Panc1 (cell line): Measurements from ENCODE around the gene SOX30. TPM values are rescaled to one million over a fixed set of nuclear protein-coding genes. Genes with fewer than 3 reads are reported as not detected.

Source experiments
- ATAC-seq: fragments of 200-7000 bp; cut with Tn5 transposase; 2 replicates; pipeline ENCODE4 v1.9.1; 2020; ENCODE audit warnings: mild to moderate bottlenecking, moderate library complexity
- BruUV-seq: library from RNA; stranded (reverse); fragments of 400-500 nt; replicated peaks from 2 replicates; lab custom pipeline; 2021; lab: Mats Ljungman, UMichigan
- CTCF ChIA-PET: fragments of 300-600 bp; sonication (Branson Sonifier 250); formaldehyde crosslinking; loops from one replicate; lab custom pipeline; 2022; ENCODE audit warnings: antibody characterized with exemption; lab: Charles Lee
- POLR2A ChIA-PET: fragments of 300-600 bp; sonication (Branson Sonifier 250); formaldehyde crosslinking; loops from one replicate; lab custom pipeline; 2022; ENCODE audit warnings: antibody characterized with exemption; lab: Charles Lee
- DNase-seq: peaks from one replicate; pipeline ENCODE4 v3.0.0-alpha.2; 2010; ENCODE audit warnings: low read depth, low spot score
- H3K27ac ChIP-seq: 2 replicates; pipeline ENCODE4 v1.5.1; 2011; ENCODE audit warnings: mild to moderate bottlenecking, low read length, inconsistent platforms
- H3K27me3 ChIP-seq: fragments of 200-500 bp; sonication (Bioruptor generic); 2 replicates; pipeline ENCODE4 v1.6.0; 2014; ENCODE audit warnings: low read length, inconsistent platforms; ENCODE audit not compliant: control insufficient read depth, insufficient read depth
- H3K36me3 ChIP-seq: fragments of 200-500 bp; sonication (Bioruptor generic); 2 replicates; pipeline ENCODE4 v1.5.1; 2014; ENCODE audit warnings: inconsistent platforms, mild to moderate bottlenecking, low read length, moderate library complexity; ENCODE audit not compliant: control insufficient read depth, insufficient read depth
- H3K4me1 ChIP-seq: 2 replicates; pipeline ENCODE4 v1.5.1; 2011; ENCODE audit warnings: inconsistent platforms, mild to moderate bottlenecking, low read length, moderate library complexity; ENCODE audit not compliant: control insufficient read depth, insufficient read depth
- H3K4me3 ChIP-seq, 2 experiments: 2 replicates each; pipeline ENCODE4 v1.5.1; 2011 to 2012; ENCODE audit warnings: low read depth in 2 of 2, low read length in 2 of 2, mild to moderate bottlenecking in 2 of 2, inconsistent platforms in 1 of 2, moderate library complexity in 1 of 2
- H3K9me3 ChIP-seq: fragments of 200-500 bp; sonication (Bioruptor generic); 2 replicates; pipeline ENCODE4 v1.5.1; 2014; ENCODE audit warnings: low read depth, mild to moderate bottlenecking, inconsistent platforms, low read length, moderate library complexity; ENCODE audit not compliant: control insufficient read depth, insufficient read depth
- POLR2AphosphoS5 ChIP-seq: IDR thresholded peaks from 2 replicates; pipeline ENCODE4 v1.6.1; 2012; ENCODE audit warnings: mild to moderate bottlenecking, low read depth, low read length, moderate library complexity
- SIN3A ChIP-seq: IDR thresholded peaks from 2 replicates; pipeline ENCODE4 v1.6.1; 2012; ENCODE audit warnings: low read depth, mild to moderate bottlenecking, low read length, moderate library complexity, borderline replicate concordance; ENCODE audit not compliant: insufficient read depth
- TCF7L2 ChIP-seq: IDR thresholded peaks from 2 replicates; pipeline ENCODE4 v1.6.1; 2011; ENCODE audit warnings: mild to moderate bottlenecking, low read depth, low read length, inconsistent platforms
- in situ Hi-C: cut with HindIII; loops from 2 replicates; pipeline ENCODE4 v1.10.0; 2016; ENCODE audit warnings: low sequenced_read_pairs, low pct_unique_long_range_greater_than_20kb
- intact Hi-C: fragments of 100-400 bp; cut with micrococcal nuclease; formaldehyde crosslinking; loops from one replicate; pipeline ENCODE4 v1.10.0; 2022; ENCODE audit not compliant: unreplicated experiment
- total RNA-seq: library from RNA; stranded (reverse); gene quantifications from one replicate; pipeline ENCODE4 v1.2.1, GENCODE V29; 2021; ENCODE audit not compliant: unreplicated experiment
- TF ChIP-seq, protein P1 (sequence below): fragments of 450-650 bp; IDR thresholded peaks from 2 replicates; pipeline ENCODE4 v1.5.1; 2017; ENCODE audit warnings: mild to moderate bottlenecking
- TF ChIP-seq, protein P2 (sequence below), 2 experiments: IDR thresholded peaks; 2 replicates each; pipeline ENCODE4 v1.6.1; 2011 to 2012; ENCODE audit warnings: low read depth in 2 of 2, control low read depth in 1 of 2, low read length in 1 of 2, mild to moderate bottlenecking in 1 of 2, moderate library complexity in 1 of 2; ENCODE audit not compliant: insufficient read depth in 1 of 2

Gene SOX30
- total RNA-seq, 1 experiment from 2014 or later, result not detected

DNA sequence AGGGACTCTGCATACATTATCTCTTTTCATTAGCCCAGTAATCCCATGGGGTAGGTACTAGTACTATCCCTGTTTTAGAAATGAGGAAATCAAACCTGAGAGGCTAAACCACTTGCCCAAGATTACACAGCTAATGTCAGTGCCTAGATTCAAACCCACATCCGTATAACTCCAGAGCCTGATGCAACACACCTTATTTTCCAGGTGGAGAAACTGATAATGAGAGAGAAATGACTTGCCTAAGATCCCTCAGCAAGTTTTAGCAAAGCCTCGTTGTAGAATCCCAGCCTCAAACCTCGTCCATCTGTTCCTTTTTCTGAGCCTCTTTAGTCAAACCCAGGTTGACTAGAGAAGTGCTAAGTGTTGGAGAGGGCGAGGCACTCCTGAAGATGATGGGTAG lies 75.6 kb downstream of the SOX30 start:
- DNase-seq, result no peak
- BruUV-seq, result no TSS peak
- no peak overlapping the region for H3K27ac ChIP-seq
- H3K27me3 ChIP-seq, result peaks cover 6% of the 10 kb centered on the region; the same call in 1 of the 2 replicates
- H3K4me3 ChIP-seq, result no peak overlapping the region
- intact Hi-C loops (no loop called here), in situ Hi-C loops (no loop called here)
- no peak for TF ChIP-seq SIN3A
- TF ChIP-seq, protein P1, sequence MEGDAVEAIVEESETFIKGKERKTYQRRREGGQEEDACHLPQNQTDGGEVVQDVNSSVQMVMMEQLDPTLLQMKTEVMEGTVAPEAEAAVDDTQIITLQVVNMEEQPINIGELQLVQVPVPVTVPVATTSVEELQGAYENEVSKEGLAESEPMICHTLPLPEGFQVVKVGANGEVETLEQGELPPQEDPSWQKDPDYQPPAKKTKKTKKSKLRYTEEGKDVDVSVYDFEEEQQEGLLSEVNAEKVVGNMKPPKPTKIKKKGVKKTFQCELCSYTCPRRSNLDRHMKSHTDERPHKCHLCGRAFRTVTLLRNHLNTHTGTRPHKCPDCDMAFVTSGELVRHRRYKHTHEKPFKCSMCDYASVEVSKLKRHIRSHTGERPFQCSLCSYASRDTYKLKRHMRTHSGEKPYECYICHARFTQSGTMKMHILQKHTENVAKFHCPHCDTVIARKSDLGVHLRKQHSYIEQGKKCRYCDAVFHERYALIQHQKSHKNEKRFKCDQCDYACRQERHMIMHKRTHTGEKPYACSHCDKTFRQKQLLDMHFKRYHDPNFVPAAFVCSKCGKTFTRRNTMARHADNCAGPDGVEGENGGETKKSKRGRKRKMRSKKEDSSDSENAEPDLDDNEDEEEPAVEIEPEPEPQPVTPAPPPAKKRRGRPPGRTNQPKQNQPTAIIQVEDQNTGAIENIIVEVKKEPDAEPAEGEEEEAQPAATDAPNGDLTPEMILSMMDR, result no peak
- no peak for TF ChIP-seq TCF7L2
- TF ChIP-seq POLR2AphosphoS5, result no peak
- TF ChIP-seq, protein P2, sequence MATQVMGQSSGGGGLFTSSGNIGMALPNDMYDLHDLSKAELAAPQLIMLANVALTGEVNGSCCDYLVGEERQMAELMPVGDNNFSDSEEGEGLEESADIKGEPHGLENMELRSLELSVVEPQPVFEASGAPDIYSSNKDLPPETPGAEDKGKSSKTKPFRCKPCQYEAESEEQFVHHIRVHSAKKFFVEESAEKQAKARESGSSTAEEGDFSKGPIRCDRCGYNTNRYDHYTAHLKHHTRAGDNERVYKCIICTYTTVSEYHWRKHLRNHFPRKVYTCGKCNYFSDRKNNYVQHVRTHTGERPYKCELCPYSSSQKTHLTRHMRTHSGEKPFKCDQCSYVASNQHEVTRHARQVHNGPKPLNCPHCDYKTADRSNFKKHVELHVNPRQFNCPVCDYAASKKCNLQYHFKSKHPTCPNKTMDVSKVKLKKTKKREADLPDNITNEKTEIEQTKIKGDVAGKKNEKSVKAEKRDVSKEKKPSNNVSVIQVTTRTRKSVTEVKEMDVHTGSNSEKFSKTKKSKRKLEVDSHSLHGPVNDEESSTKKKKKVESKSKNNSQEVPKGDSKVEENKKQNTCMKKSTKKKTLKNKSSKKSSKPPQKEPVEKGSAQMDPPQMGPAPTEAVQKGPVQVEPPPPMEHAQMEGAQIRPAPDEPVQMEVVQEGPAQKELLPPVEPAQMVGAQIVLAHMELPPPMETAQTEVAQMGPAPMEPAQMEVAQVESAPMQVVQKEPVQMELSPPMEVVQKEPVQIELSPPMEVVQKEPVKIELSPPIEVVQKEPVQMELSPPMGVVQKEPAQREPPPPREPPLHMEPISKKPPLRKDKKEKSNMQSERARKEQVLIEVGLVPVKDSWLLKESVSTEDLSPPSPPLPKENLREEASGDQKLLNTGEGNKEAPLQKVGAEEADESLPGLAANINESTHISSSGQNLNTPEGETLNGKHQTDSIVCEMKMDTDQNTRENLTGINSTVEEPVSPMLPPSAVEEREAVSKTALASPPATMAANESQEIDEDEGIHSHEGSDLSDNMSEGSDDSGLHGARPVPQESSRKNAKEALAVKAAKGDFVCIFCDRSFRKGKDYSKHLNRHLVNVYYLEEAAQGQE (IDR thresholded peaks at IDR 0.05; ENCODE audit: insufficient read depth in 1 of 2, low read depth in 2 of 2, low read length in 1 of 2), result no peak
- ChIA-PET POLR2A (interaction anchor here (0.6 kb wide), 2 partner anchors 11 to 1008 kb away, joined by 3 to 4 read pairs; no protein-coding TSS in a partner anchor), CTCF (no interaction called here)
- H3K4me1 ChIP-seq, result peaks cover 9% of the 10 kb centered on the region; the same call in 1 of the 2 replicates
- no peaks in the 10 kb centered on the region; the same call in 1 of the 2 replicates for H3K36me3 ChIP-seq
- no peaks in the 10 kb centered on the region for H3K9me3 ChIP-seq
- no peak for ATAC-seq

Other genes starting within 250 kb of the SOX30 start
- gene NIPAL4, start 192.2 kb downstream of the SOX30 start, total RNA-seq, result not detected
- gene ADAM19, start 76.7 kb downstream of the SOX30 start, total RNA-seq, result 3.5 TPM
- gene C5orf52, start 19.1 kb upstream of the SOX30 start, total RNA-seq, result not detected
- gene THG1L, start 79.0 kb upstream of the SOX30 start, total RNA-seq, result 15.4 TPM
- 1.6 TPM for gene LSM11, start 91.3 kb upstream of the SOX30 start, total RNA-seq
- gene CLINT1, start 206.7 kb upstream of the SOX30 start, total RNA-seq, result 81.6 TPM